Kidney (tissue), 14 donors: Measurements from ENCODE around the gene CPB1. TPM values are rescaled to one million over a fixed set of nuclear protein-coding genes. Genes with fewer than 3 reads are reported as not detected.

Experiments
- DNase-seq, 5 donors: peaks; one replicate each; pipeline ENCODE4 v3.0.0-alpha.2; 2013 to 2020
- FAIRE-seq: peaks from 2 replicates; lab custom pipeline; 2012; peaks lifted over from hg19 to GRCh38; lab: Jason Lieb, UNC
- H3K27ac ChIP-seq, 2 donors: one replicate each; pipeline ENCODE4 v1.7.0; 2013; ENCODE audit warnings: low read depth in 2 of 2, low read length in 2 of 2, inconsistent platforms in 1 of 2
- H3K27me3 ChIP-seq: one replicate; pipeline ENCODE4 v1.7.1; 2013; ENCODE audit warnings: low read length, inconsistent platforms; ENCODE audit not compliant: control insufficient read depth, insufficient read depth
- H3K36me3 ChIP-seq, 3 donors: one replicate each; pipeline versions ENCODE4 v1.7.0 to v1.7.1; 2013; ENCODE audit warnings: low read length in 3 of 3, control low read depth in 1 of 3, inconsistent platforms in 1 of 3; ENCODE audit not compliant: insufficient read depth in 3 of 3, control insufficient read depth in 2 of 3
- H3K4me1 ChIP-seq, 3 donors: one replicate each; pipeline versions ENCODE4 v1.7.0 to v1.7.1; 2013; ENCODE audit warnings: low read length in 3 of 3, inconsistent platforms in 1 of 3, low read depth in 1 of 3; ENCODE audit not compliant: control insufficient read depth in 2 of 3, insufficient read depth in 2 of 3
- H3K4me3 ChIP-seq, 3 donors: one replicate each; pipeline versions ENCODE4 v1.7.0 to v1.8.1; 2013; ENCODE audit warnings: low read length in 3 of 3, control low read depth in 1 of 3, inconsistent platforms in 1 of 3
- H3K9ac ChIP-seq, 3 donors: one replicate each; pipeline versions ENCODE4 v1.7.0 to v1.7.1; 2013; ENCODE audit warnings: low read length in 3 of 3, control low read depth in 1 of 3, inconsistent platforms in 1 of 3
- H3K9me3 ChIP-seq, 3 donors: one replicate each; pipeline versions ENCODE4 v1.7.0 to v1.7.1; 2013; ENCODE audit warnings: low read length in 3 of 3, control low read depth in 1 of 3, inconsistent platforms in 1 of 3; ENCODE audit not compliant: control insufficient read depth in 2 of 3, insufficient read depth in 1 of 3
- CTCF ChIP-seq: IDR thresholded peaks from 3 replicates; pipeline ENCODE4 v1.5.1; 2012; ENCODE audit warnings: mild to moderate bottlenecking, moderate library complexity, borderline replicate concordance; ENCODE audit not compliant: insufficient read depth; ENCODE audit errors: extremely low read depth
- intact Hi-C: fragments of 100-400 bp; cut with DNase I; formaldehyde crosslinking; loops from one replicate; pipeline ENCODE4 v1.11.1; 2022
- polyA plus RNA-seq: library from polyadenylated mRNA; stranded (reverse); fragments of 350-450 nt; fragmentation: Illumina TruSeq; extraction: RNeasy Lipid Tissue Mini Kit (QIAGEN cat#74804); gene quantifications from one replicate; pipeline ENCODE4 v1.2.3, GENCODE V29; 2014; ENCODE audit warnings: low read depth, low replicate concordance; ENCODE audit not compliant: insufficient read depth
- total RNA-seq: library from RNA; stranded (reverse); fragmentation: NEBNext Ultra II Directional; extraction: Animal tissue kit (Norgen Biotek cat#: 25700); gene quantifications from one replicate; pipeline ENCODE4 v1.2.1, GENCODE V29; 2021
- donor health status: control.
- donor health status: control.
- donor health status: control.
- donor health status: control.
- donor health status: control.
- donor health status: DM: yes; HTN: yes; CAD: no.
- donor health status: Normal renal cell carcinoma (clear cell type).

Gene CPB1
- total and polyA plus RNA-seq, 2 donors from 2014 or later: 0.41 TPM; not detected in 1

GRCh38 chr3:148790851-148791735 is 36.5 kb upstream of the CPB1 start:
- Histone ChIP-seq H3K27ac (no peak overlapping the region), H3K9me3 (no peaks in the 10 kb centered on the region), H3K4me1 (no peaks in the 10 kb centered on the region), H3K4me3 (no peak overlapping the region), H3K36me3 (no peaks in the 10 kb centered on the region), H3K9ac (no peak overlapping the region), H3K27me3 (no peaks in the 10 kb centered on the region)
- DNase-seq (peak in 2 of 5 donors; percentile 3 to 28), FAIRE-seq (no peak)
- TF ChIP-seq CTCF: no peak
- intact Hi-C loops: no loop called here

GRCh38 chr3:148791920-148792319 is 35.7 kb upstream of the CPB1 start:
- no peaks in the 10 kb centered on the region for H3K4me1 ChIP-seq
- DNase-seq: no peak
- intact Hi-C loops: no loop called here

GRCh38 chr3:148792516-148792915 is 35.1 kb upstream of the CPB1 start:
- Histone ChIP-seq H3K4me1 (no peaks in the 10 kb centered on the region), H3K9me3 (no peaks in the 10 kb centered on the region), H3K27me3 (no peaks in the 10 kb centered on the region), H3K36me3 (no peaks in the 10 kb centered on the region), H3K9ac (no peak overlapping the region), H3K4me3 (no peak overlapping the region), H3K27ac (no peak overlapping the region)
- TF ChIP-seq CTCF: no peak
- FAIRE-seq (no peak), DNase-seq (no peak)
- intact Hi-C loops: no loop called here

More at GRCh38 chr3:148791920-148792319, 35.7 kb upstream of the CPB1 start:
- no peak for TF ChIP-seq CTCF
- Histone ChIP-seq H3K4me3 (no peak overlapping the region), H3K9ac (no peak overlapping the region), H3K36me3 (no peaks in the 10 kb centered on the region), H3K9me3 (no peaks in the 10 kb centered on the region), H3K27me3 (no peaks in the 10 kb centered on the region), H3K27ac (no peak overlapping the region)
- no peak for FAIRE-seq
